HG02763 (cell line): ENCODE data around the gene ACTMAP.
A peak's percentile ranks its signal among the peaks of the same experiment; 100 is the strongest.
"Not testable (repeated sequence)": the region's sequence is repeated elsewhere in the genome, so short reads cannot be mapped to it uniquely, and the experiment has no call there.

Experiments
- ATAC-seq: cut with Tn5 transposase; IDR thresholded peaks from one replicate; pipeline ENCODE4 v1.9.1; 2021; ENCODE audit warnings: mild to moderate bottlenecking, moderate library complexity; ENCODE audit not compliant: unreplicated experiment

The ACTMAP gene, protein sequence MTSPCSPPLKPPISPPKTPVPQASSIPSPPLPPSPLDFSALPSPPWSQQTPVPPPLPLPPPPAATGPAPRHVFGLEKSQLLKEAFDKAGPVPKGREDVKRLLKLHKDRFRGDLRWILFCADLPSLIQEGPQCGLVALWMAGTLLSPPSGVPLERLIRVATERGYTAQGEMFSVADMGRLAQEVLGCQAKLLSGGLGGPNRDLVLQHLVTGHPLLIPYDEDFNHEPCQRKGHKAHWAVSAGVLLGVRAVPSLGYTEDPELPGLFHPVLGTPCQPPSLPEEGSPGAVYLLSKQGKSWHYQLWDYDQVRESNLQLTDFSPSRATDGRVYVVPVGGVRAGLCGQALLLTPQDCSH

DNA sequence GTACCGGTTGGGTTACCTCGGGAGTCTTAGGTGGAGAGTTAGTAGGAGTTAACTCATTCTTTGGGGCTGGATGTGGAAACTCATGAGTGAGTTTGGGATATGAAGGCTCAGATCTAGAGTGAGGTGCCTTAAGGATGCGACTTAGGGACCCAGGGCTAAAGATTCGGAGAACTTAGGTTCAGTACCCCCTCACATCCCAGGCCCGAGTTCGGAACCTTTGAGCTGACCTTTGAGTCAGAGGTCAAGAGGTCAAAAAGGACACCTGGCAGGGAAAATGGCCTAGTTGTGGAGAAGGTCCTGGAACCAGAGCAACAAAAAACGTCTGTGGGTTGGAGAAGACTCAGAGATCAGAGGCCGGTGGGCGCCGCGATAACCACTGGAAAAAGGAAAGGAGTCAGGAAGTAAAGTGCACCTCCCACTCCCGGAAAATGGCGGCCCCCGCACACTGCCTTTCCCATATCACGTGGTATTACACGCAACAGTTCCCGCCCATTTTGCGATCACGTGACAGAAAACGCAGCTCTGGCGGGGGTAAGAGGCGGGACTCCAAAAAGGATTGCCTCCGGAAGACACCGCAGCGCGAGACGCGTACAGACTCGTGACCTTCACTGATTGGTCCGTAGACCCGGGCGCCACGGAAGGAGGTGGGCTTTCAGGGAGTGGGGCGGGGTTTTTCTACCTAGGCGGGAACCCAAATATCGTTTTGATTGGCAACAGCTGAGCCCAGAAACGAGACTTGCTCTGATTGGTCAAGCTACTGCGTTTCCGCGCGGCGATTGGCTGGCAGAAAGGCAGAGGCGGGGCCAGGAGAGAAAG, at the start of gene ACTMAP:
TSS of gene ACTMAP (minus strand) at position 420 of the 816 bp plus-strand sequence. CDS start 674 bp downstream, outside the sequence.
- peak; percentile 91 for ATAC-seq

DNA sequence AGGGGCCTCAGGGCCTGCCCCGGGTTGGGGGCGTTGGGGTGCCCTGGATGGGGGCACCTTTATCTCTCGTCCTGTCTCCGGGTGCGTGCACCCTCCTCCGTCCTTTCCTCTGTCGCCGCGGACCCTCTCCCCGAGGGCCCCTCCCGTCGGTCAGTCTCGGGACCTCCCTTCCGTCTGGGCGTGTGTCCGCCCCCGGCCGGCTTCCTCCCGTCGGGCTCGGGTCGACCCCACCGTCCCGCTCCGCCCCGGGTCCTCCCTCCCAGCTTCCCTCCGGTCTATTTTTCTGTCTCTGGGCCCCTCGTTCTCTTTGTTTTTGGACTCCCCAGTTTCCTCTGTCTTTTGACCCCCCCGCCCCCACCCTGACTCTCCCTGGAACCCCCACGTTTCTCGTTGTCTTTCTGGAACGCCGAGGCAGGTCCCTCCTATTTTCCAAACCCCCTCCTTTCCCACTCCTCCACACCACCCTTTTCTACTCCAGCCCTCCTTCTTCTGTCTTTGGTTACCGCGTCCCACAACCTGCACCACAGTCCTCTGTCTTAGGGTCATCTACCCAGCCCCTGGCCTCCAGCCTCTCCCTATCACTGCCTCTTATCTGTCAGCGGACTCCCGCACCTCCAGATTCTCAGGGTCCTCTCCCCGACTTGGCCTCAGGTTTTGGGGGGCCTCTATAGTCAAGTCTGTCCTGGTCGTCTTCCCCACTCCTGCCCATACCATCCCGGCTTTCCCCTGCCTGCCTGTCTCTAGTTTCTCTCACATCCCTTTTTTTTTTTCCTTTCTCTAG, 49.5 kb upstream of the ACTMAP start:
- ATAC-seq: no peak

DNA sequence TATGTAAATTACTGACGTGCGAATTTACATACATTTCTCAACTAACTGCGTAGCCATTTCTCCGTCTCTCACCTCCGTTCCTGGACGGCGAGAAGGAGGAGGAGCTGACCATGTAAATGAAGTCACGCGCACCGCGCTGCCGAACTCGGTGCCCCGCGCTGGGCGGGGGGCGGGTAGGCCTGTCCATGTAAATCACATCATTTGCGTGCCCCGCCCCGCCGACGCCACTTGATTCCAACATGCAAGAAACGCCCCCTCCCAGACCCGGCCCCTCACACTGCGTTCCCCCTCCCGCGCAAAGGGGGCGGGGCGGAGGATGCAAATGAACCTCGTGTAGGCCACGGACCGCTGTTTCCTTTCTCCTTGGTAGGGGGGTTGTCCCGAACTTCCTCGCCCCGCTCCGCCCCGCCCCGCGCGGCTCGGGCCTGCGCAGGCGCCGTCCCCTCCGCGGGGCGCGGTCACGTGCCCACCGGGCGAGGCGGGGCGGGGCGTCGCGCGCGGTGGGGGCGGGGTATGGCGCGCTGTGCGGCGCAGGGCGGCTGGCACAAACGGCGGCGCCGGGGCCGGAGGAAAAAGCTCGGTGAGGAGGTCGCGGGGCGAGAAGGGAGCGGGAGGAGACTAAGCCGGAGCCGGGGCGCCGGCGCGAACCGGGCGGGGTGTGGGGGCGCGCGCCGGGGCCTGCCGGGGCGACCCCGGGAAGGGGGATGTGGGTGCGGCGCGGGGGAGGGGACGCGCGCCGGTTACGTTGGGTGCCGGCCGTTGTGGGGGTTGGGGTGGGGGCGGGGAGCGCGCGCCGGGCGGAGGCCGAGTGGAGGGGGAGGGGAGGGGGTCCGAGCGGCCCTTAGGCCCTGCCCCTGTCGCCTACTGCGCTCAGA, 48.6 kb upstream of the ACTMAP start, which contains the start of gene EGLN2:
TSS of gene EGLN2 (plus strand) at position 509 of the 875 bp plus-strand sequence. CDS start 1,382 bp downstream, outside the sequence.
- ATAC-seq: peak; percentile 85

DNA sequence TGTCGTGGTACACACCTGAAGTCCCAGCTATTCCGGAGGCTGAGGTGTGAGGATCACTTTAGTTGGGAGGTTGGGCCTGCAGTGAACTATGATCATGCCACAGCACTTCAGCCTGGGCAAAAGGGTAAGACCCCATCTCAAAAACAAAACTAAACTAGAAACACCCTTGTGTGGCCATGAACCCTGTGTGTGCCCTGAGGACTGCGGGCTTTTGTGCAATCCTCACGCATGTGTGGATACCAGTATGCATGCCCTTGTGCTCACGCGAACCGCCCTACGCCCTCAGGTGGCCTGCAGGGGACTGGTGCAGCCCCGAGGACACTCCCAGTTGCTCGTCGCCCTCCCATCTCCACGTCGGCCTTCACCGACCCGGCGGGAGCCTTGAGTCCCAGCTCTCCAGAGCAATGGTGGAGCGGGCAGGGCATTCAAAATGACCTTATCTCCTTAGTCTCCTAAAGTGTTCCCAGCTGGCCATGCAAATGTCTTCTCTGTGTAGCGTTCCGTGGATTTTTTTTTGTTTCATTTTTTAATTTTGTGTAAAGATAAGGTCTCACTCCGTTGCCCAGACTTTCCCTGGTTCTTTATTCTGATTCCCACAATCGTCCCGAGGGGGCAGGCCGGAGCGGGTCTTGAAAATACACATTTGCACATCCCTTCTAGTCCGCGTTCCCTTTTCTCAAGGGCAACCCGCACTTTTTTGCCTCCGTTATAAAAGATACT, 47.8 kb upstream of the ACTMAP start:
- ATAC-seq: peak; percentile 7

DNA sequence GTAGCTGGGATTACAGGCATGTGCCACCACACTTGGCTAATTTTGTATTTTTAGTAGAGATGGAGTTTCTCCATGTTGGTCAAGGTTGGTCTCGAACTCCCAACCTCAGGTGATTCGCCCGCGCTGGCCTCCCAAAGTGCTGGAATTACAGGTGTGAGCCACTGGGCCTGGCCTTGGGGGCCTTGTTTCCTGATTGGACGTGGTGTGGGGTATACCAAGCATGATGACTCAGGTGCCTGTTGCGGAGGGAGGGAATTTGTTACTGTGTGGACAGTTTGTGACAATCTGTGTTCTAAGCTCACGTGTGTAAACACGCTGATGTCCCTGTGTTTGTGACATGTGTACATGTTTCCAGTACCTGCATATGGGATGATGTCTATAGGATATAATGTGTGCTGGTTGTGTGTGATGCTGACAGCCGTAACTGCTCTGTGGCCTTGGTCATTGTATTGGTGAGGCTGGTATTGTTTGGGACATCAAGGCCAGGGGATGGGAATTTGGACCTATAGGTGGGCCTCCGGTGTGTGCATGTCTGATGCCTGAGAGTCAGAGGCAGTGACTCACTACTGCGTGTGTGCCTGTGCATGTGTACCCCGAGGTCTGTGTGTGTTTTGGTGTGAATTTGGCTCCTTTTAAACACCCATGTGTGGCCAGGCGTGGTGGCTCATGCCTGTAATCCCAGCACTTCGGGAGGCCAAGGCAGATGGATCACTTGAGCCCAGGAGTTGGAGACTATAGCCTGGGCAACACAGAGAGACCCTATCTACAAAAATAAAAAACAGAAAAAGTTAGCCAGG, 47.1 kb upstream of the ACTMAP start:
- ATAC-seq: no peak

DNA sequence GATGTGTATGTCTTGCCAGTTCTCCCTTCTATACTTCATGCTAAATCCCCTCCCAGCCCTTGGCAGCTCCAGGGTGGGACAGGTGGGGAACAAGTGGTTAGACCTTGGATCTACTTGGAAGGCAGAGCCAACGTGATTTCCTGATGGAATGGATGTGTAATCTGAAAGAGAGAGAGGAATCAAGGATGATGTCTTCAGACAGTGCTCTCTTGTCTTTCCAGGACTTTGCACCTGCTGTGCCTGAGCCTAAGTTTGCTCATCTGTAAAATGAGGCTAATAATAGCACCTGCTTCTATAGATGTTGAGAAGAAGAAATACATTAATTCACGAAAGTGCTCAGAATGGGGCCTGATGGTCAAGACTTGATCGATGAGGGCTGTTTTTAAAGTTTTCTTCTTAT, 41.7 kb upstream of the ACTMAP start:
- ATAC-seq: no peak

DNA sequence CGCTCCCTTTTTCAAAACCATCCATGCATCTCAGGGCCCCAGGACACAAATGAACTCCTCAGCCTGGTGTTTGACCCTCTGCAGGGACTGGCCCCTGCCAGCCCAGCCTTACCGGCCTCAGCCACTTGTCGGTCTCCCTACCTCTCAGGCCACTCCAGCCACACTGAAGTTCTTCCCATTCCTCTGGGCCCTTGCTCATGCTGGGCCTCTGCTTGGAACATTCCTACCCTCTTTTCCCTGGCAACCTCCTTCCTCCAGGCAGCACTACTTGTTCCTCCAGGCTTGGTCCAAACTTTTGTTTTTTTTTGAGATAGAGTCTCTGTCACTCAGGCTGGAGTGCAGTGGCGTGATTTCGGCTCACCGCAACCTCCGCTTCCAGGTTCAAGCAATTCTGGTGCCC, 41.1 kb upstream of the ACTMAP start:
- ATAC-seq: no peak

DNA sequence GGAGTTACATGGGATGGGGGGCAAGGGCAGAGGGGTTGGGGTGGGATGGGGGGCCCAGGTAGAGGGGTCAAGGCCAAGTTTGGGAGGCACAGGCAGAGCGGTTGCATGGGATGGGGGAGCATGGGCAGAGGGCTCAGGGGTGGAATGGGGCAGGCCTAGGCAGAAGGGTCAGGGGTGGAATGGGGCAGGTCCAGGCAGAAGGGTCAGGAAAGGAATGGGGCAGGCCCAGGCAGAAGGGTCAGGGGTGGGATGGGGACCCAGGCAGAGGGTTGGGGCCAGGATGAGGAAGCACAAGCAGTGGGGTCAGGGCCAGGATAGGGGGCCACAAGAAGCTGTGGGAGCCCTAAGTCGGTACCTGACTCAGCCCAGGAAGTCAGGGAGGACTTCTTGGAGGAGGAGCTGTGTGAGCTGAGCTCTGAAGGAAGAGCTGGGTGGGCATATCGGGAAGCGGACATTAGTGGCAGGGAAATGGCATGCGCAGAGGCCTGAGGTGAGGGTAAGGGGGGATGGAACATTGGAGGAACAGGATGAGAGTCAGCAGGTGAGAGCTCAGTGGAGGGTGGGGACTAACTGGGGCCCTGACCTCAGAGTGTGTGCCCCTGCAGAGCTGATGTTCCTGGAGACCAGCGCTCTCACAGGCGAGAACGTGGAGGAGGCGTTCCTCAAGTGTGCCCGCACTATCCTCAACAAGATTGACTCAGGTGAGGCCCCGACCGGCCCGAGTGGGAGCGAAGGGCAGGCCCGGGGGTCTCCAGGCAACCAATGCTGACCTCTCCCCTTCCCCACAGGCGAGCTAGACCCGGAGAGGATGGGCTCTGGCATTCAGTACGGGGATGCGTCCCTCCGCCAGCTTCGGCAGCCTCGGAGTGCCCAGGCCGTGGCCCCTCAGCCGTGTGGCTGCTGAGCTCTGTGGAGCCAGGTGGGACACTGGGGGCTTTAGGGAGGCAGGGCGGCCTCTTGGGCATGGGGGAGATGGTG, 36.1 kb upstream of the ACTMAP start:
- ATAC-seq: no peak

DNA sequence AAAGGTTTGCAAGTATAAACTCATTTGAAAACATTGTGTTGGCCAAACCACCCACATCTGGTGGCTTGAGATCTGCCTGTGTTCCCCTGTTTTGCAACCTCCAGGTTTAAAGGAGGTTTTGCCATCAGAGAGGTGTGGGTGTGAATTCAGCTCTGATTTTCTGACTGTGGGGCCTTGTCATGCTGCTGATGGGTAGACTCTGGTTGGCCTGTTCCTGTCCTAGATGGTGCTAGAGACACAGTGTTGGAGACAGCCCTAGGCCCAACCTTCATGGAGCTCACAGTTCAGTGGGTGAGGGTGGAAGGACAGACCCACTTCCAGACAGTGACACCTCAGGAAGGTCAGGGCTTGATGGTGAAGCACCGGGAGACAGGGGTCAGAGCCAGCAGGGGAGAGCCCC, 35.2 kb upstream of the ACTMAP start:
- no peak for ATAC-seq

DNA sequence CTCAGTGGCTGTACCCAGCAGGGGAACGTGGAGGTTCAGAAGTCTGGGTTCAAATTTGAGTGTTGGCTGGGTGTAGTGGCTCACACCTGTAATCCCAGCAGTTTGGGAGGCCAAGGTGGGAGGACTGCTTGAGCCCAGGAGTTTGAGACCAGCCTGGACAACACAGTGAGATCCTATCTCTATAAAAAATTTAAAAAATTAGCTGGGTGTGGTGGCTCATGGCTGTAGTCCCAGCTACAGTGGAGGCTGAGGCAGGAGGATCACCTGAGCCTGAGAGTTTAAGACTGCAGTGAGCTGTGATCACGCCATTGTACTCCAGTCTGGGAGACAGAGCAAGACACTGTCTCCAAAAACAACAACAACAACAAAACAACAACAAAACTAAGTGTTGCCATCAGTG, 33.9 kb upstream of the ACTMAP start:
- ATAC-seq: not testable (repeated sequence)

DNA sequence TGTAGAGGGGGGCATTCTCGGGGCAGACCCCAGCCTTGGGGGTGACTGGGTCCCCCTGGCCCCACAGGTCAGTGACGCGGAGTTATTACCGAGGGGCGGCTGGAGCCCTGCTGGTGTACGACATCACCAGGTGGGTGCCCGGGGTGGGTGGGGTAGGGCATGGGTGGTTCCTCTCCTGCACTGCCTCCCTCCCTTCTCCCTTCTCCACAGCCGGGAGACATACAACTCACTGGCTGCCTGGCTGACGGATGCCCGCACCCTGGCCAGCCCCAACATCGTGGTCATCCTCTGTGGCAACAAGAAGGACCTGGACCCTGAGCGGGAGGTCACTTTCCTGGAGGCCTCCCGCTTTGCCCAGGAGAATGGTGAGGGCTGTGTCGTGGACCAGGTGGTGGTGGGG, 33.4 kb upstream of the ACTMAP start:
- ATAC-seq: no peak

DNA sequence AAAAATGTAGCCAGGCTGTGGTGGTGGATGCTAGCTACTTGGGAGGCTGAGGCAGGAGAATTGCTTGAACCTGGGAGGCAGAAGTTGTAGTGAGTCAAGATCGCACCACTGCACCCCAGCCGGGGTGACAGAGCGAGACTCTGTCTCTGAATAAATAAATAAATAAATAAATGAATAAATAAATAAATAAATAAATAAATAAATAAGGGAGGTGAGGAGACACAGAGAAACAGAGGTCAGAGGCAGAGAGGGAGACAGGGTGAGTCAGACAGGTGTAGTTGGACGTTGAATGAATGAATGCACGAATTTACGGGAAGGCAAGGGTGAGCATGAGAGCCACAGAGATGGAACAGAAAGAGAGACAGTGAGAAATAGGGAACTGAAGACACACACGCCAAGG, 30.9 kb upstream of the ACTMAP start:
- ATAC-seq: no peak

DNA sequence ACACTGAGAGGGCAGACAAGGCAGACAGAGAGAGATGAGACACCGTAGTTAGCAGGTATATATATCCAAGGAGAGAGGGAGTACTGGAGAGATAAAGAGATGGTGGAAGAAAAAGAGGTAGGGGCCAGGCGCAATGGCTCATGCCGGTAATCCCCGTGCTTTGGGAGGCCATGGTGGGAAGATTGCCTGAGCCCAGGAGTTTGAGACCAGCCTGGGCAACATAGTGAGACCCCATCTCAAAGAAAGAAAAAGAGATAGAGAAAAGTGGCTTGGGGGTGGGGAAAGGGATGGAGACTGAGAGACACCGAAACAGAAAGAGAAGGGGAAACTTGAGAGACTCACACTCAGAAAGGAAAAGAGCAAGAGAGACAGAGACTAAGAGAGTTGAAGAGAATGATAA, 30.3 kb upstream of the ACTMAP start:
- ATAC-seq: no peak

DNA sequence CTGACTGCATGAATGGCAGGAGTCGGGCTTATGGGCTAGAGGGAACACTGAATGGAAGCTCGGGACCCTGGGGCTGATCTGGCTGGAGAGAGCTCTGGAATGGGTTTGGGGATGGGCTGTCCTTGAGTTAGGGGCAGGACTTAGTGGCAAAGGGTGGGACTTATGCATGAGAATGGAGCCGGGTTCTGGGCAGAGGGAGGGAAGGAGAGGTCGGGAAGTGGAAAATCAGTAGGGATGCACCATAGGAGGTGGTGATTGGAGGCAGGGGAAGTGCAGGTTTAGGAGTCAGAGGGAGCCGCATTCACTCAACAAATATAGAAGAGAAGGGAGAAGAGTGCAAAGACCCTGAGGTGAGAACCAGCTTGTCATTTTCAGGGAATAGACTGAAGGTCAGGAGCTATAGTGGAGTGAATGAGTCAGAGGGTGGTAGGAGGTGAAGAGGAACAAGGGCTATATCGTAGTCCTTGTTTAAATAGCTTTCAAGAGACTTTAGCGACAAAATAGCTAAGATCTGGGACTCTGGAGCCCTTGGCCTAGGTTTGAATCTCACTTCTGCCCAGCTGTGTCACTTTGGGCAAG, 28.5 kb upstream of the ACTMAP start:
- ATAC-seq: no peak

DNA sequence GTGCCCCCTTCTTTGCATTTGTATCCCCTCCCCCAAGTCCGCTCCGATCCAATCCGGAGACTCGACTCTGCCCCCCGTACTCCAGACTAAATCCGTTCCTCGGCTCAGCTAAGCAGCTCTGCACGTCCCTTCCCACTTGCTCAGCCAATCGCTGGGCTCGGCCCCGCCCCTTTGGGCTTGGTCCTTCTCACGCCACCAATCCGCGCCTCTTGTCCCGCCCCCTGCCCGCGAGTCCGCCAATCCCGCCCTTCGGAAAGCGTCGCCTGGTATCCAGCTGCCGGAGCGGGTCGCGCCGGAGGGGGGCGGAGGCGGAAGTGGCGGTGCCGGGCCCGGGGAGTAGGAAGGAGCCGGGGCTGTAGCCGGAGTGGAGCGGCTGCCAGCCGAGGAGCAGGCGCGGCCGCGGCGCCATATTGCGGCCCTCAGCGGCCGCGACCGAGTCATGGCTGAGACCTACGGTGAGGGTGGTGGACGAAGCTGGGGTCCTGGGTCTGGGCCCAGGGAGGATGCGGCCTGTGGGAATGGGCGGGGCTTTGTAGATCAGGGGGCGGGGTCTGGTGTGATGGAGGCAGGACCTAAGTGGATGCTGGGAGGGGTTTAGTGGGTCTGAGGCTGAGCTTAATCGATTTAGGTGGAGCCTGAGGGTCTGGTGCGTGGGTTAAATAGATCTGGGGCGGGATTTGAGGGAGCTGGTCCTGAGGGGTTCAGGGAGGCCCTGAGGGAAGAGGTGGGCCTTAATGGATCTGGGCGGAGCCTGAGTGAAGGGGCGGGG, 27.8 kb upstream of the ACTMAP start, which contains the start of gene RAB4B:
TSS of gene RAB4B (plus strand) at position 311 of the 769 bp plus-strand sequence. CDS start at position 440, 129 bp downstream.
- peak; percentile 58 for ATAC-seq

DNA sequence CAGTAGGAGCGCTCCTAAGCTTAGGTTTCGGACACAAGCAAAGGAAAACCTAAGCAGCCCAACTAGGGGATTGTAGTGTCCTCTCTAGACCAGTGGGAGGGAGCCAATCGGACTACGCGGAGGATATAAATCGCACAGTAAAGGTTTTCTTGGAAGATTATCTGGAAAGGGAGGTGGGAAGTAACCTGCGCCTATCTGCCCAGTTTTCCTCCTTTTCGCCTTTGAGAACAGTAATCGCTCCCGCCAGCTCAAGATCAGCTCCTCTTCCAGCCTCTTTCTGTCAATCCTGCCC, 27.3 kb upstream of the ACTMAP start:
- no peak for ATAC-seq
